Coronary artery (tissue), 2 donors: ENCODE measurements around the gene RFXANK.

Experiments
- DNase-seq: peaks from one replicate; pipeline ENCODE4 v3.0.0-alpha.2; 2017; ENCODE audit warnings: low spot score
- H3K27ac ChIP-seq, 2 donors: fragments of 200-600 bp; sonication (generic); one replicate each; pipeline ENCODE4 v1.5.1; 2016 to 2019
- H3K4me3 ChIP-seq: fragments of 200-600 bp; sonication (generic); 2 replicates; pipeline ENCODE4 v1.5.1; 2016; ENCODE audit warnings: mild to moderate bottlenecking, moderate library complexity
- CTCF ChIP-seq: fragments of 200-600 bp; sonication (generic); IDR thresholded peaks from one replicate; pipeline ENCODE4 v1.5.1; 2019; ENCODE audit warnings: antibody characterized with exemption

The RFXANK gene

GRCh38 chr19:19149435-19149834 lies 42.6 kb upstream of the RFXANK start:
- TF ChIP-seq CTCF = no peak
- no peak for DNase-seq
- H3K27ac ChIP-seq = no peak overlapping the region

GRCh38 chr19:19151418-19151817 lies 40.6 kb upstream of the RFXANK start:
- TF ChIP-seq CTCF = no peak
- Histone ChIP-seq H3K27ac (no peak overlapping the region), H3K4me3 (no peak overlapping the region)
- no peak for DNase-seq

More at GRCh38 chr19:19149435-19149834, 42.6 kb upstream of the RFXANK start:
- H3K4me3 ChIP-seq = no peak overlapping the region

- no peak for TF ChIP-seq CTCF
- no peak for DNase-seq
- Histone ChIP-seq H3K27ac (no peak overlapping the region), H3K4me3 (no peak overlapping the region)
Measured at GRCh38 chr19:19152668-19153384, 39.2 kb upstream of the RFXANK start.

GRCh38 chr19:19154768-19155494 lies 37.1 kb upstream of the RFXANK start:
- Histone ChIP-seq H3K27ac (no peak overlapping the region), H3K4me3 (no peak overlapping the region)
- DNase-seq = no peak
- no peak for TF ChIP-seq CTCF

GRCh38 chr19:19155495-19156219 lies 36.4 kb upstream of the RFXANK start:
- no peak overlapping the region for H3K27ac ChIP-seq
- DNase-seq = no peak
- H3K4me3 ChIP-seq = no peak overlapping the region
- TF ChIP-seq CTCF = no peak

- no peak for DNase-seq
- Histone ChIP-seq H3K27ac (no peak overlapping the region), H3K4me3 (no peak overlapping the region)
- no peak for TF ChIP-seq CTCF
Measured at GRCh38 chr19:19157808-19158207, 34.2 kb upstream of the RFXANK start.
